Measurements from ENCODE around the gene TMEM80. TPM values are rescaled to one million over a fixed set of nuclear protein-coding genes. Genes with fewer than 3 reads are reported as not detected.

The TMEM80 gene
- total RNA-seq, 4 donors from 2014 or later: 19.3 to 121 (median 41.8) TPM

DNA sequence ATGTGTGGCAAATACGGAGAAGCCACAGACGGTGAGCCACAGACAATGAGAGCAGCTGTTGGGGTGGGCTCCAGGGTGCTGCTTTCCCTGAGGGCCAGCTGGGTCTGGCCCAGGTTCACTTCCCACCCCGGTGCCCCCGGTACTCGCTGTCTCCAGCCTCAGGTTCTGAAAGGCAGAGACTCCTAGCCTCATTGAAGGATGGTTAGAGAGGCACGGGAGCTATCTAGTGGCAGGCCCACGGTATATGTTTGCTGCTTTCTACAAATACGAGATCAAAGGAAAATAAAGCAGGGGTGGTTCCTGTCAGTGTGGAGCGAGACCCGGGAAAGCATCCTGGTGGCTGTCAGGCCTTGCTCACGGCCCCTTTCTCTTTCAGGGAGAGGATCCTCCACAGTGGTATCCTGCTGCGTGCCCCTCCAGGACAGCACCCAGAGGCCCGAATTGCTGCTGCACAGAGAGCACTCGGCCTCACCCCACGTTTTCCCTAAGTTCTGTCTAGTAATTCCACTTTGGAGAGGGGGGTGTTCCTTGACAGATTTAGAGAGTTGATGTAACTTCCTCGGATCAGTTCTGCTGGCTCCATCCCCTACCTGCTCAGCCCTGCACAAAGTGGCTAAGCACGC, 3.0 kb downstream of the TMEM80 start:
- DNase-seq: no peak
- Histone ChIP-seq H3K4me1 (peaks cover 24 to 52% (median 40%) of the 10 kb centered on the region in 4 donors), H3K36me3 (peaks cover 0 to 8% (median 0%) of the 10 kb centered on the region in 4 donors), H3K4me3 (no peak overlapping the region), H3K9me3 (no peaks in the 10 kb centered on the region), H3K27ac (peak overlapping the region; percentile 97 to 99 (median 98)), H3K27me3 (no peaks in the 10 kb centered on the region)
- TF ChIP-seq, protein P1, sequence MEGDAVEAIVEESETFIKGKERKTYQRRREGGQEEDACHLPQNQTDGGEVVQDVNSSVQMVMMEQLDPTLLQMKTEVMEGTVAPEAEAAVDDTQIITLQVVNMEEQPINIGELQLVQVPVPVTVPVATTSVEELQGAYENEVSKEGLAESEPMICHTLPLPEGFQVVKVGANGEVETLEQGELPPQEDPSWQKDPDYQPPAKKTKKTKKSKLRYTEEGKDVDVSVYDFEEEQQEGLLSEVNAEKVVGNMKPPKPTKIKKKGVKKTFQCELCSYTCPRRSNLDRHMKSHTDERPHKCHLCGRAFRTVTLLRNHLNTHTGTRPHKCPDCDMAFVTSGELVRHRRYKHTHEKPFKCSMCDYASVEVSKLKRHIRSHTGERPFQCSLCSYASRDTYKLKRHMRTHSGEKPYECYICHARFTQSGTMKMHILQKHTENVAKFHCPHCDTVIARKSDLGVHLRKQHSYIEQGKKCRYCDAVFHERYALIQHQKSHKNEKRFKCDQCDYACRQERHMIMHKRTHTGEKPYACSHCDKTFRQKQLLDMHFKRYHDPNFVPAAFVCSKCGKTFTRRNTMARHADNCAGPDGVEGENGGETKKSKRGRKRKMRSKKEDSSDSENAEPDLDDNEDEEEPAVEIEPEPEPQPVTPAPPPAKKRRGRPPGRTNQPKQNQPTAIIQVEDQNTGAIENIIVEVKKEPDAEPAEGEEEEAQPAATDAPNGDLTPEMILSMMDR (IDR thresholded peaks at IDR 0.05): no peak
- TF ChIP-seq POLR2A (IDR thresholded peaks at IDR 0.05) (no peak), POLR2AphosphoS5 (IDR thresholded peaks at IDR 0.05) (no peak), EP300 (IDR thresholded peaks at IDR 0.05; ENCODE audit: low read depth) (no peak)
- in situ Hi-C loops (cut with MboI; ENCODE audit: low pct_ligation_motif_present in 1 of 4, low pct_unique_long_range_greater_than_20kb in 1 of 4, low sequenced_read_pairs in 3 of 4) (no loop called here), intact Hi-C loops (cut with DNase I; ENCODE audit: low total_unique reads) (no loop called here)
- WGBS, 2 donors (ENCODE audit: low coverage in 1 of 2): 76 to 79% methylated on average over 7 to 17 of the region's 17 CpGs

DNA sequence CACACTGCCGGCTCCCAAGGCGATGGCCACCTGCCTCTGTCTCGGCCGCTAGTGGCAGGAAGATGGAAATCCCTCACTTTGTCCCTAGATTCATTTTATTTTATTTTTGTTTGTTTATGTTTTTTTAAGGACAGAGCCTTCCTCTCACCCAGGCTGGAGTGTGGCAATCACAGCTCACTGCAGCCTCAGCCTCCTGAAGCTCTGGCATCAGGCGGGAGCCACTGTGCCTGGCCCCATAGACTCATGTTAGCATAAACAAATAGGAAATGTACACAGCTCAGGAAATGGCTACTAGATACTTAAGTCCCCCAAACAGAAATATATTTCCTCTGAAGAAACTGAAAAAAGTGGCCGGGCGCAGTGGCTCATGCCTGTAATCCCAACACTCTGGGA, 3.5 kb downstream of the TMEM80 start:
- in situ Hi-C loops (cut with MboI; ENCODE audit: low pct_ligation_motif_present in 1 of 4, low pct_unique_long_range_greater_than_20kb in 1 of 4, low sequenced_read_pairs in 3 of 4) (no loop called here), intact Hi-C loops (cut with DNase I; ENCODE audit: low total_unique reads) (no loop called here)
- Histone ChIP-seq H3K4me1 (peaks cover 20 to 51% (median 38%) of the 10 kb centered on the region in 4 donors), H3K27me3 (no peaks in the 10 kb centered on the region), H3K9me3 (no peaks in the 10 kb centered on the region), H3K27ac (peak overlapping the region in 2 of 4 donors; percentile 97 to 99), H3K36me3 (peaks cover 0 to 8% (median 0%) of the 10 kb centered on the region in 4 donors), H3K4me3 (no peak overlapping the region)
- 92% methylated on average over 7 of the region's 7 CpGs; no CpG with 5 or more reads in 1 of the 2 donors for WGBS, 2 donors (ENCODE audit: low coverage in 1 of 2)
- no peak for DNase-seq
- TF ChIP-seq, protein P1 (IDR thresholded peaks at IDR 0.05): no peak
- TF ChIP-seq EP300 (IDR thresholded peaks at IDR 0.05; ENCODE audit: low read depth) (no peak), POLR2AphosphoS5 (IDR thresholded peaks at IDR 0.05) (no peak), POLR2A (IDR thresholded peaks at IDR 0.05) (no peak)

DNA sequence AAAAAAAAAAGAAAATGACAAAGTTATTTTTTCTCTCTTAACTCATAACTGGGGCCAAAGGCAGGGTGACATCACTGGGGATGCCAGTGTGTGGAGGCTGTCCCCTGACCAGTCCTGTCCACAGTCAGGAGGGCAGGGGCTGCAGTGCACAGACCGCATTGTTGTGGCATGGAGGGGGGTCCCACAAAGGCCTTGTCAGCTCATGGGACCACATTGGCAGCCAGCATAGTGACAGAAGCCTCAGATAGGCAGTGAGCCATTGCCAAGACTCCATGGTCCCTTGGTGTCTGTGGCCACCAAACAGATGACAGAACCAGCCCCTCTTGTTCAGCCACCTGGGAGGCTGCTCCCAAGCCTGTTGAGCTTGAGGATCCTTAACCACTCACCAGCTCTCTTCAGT, 4.1 kb downstream of the TMEM80 start:
- intact Hi-C loops (cut with DNase I; ENCODE audit: low total_unique reads) (no loop called here), in situ Hi-C loops (cut with MboI; ENCODE audit: low pct_ligation_motif_present in 1 of 4, low pct_unique_long_range_greater_than_20kb in 1 of 4, low sequenced_read_pairs in 3 of 4) (no loop called here)
- Histone ChIP-seq H3K36me3 (peaks cover 0 to 8% (median 0%) of the 10 kb centered on the region in 4 donors), H3K4me3 (no peak overlapping the region), H3K9me3 (no peaks in the 10 kb centered on the region), H3K27ac (no peak overlapping the region), H3K4me1 (peaks cover 20 to 51% (median 38%) of the 10 kb centered on the region in 4 donors), H3K27me3 (no peaks in the 10 kb centered on the region)
- DNase-seq: no peak
- TF ChIP-seq EP300 (IDR thresholded peaks at IDR 0.05; ENCODE audit: low read depth) (no peak), POLR2A (IDR thresholded peaks at IDR 0.05) (no peak), POLR2AphosphoS5 (IDR thresholded peaks at IDR 0.05) (no peak)
- TF ChIP-seq, protein P1 (IDR thresholded peaks at IDR 0.05): no peak
- 92% methylated on average over 1 of the region's 1 CpG; no CpG with 5 or more reads in 1 of the 2 donors for WGBS, 2 donors (ENCODE audit: low coverage in 1 of 2)

DNA sequence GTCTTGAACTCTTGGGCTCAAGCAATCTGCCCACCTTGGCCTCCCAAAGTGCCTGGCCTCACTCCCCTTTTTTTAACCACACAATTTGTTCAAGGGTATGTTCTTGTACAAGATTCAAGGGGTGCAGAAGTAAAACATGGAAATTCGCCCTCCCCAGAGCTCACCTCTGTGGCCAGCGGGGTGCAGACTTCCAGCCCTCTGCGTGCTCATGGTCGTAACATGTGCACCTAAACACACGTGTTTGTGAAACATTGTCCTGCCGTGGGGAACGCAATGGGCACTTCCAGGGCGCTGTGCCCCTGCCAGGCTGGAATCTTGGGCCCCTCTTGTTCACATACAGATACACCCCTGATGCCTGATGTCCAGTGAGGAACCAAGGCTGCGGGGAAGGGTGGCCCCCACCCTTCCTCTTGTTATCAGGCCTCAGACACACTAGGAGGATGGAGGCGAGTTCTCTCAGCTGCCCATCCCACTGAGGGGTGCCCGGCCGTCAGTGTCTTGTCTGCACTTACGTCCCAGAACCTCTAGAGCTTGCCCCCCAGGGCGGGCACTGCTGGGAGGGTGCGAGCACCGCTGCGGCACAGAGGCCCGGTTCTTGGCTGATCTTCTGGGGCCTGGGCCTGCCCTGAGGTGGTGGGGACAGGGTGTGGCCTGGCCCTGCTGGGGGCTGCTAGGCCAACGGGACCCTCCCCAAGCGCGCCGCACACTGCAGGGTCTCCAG, 6.3 kb downstream of the TMEM80 start:
- H3K9me3 ChIP-seq: no peaks in the 10 kb centered on the region
- intact Hi-C loops (cut with DNase I; ENCODE audit: low total_unique reads) (no loop called here), in situ Hi-C loops (cut with MboI; ENCODE audit: low pct_ligation_motif_present in 1 of 4, low pct_unique_long_range_greater_than_20kb in 1 of 4, low sequenced_read_pairs in 3 of 4) (no loop called here)
- H3K27me3 ChIP-seq: peaks cover 10% of the 10 kb centered on the region
- TF ChIP-seq POLR2AphosphoS5 (IDR thresholded peaks at IDR 0.05) (no peak), POLR2A (IDR thresholded peaks at IDR 0.05) (no peak), EP300 (IDR thresholded peaks at IDR 0.05; ENCODE audit: low read depth) (no peak)
- TF ChIP-seq, protein P1 (IDR thresholded peaks at IDR 0.05): no peak
- no peak overlapping the region for H3K4me3 ChIP-seq
- peaks cover 22 to 59% (median 48%) of the 10 kb centered on the region in 4 donors for H3K4me1 ChIP-seq
- no peak for DNase-seq
- 98% methylated on average over 12 of the region's 22 CpGs; no CpG with 5 or more reads in 1 of the 2 donors for WGBS, 2 donors (ENCODE audit: low coverage in 1 of 2)
- H3K27ac ChIP-seq: peak overlapping the region in 3 of 4 donors; percentile 92 to 94 (median 93)
- peaks cover 0 to 8% (median 0%) of the 10 kb centered on the region in 4 donors for H3K36me3 ChIP-seq
